Right atrium auricular region (tissue), 2 donors: ENCODE data around the gene AKAP13. TPM values are rescaled to one million over a fixed set of nuclear protein-coding genes. Genes with fewer than 3 reads are reported as not detected.

Source experiments
- DNase-seq: peaks from one replicate; pipeline ENCODE4 v3.0.0-alpha.2; 2019; ENCODE audit warnings: low spot score
- H3K27ac ChIP-seq, 2 donors: fragments of 200-600 bp; sonication (generic); 1 replicate in 1 of 2; 2 replicates in 1 of 2; pipeline ENCODE4 v1.5.1; 2016 to 2019
- H3K27me3 ChIP-seq, 2 donors: fragments of 200-600 bp; sonication (generic); one replicate each; pipeline versions ENCODE4 v1.5.1 to v1.6.0; 2017 to 2019
- H3K36me3 ChIP-seq: fragments of 200-600 bp; sonication (generic); one replicate; pipeline ENCODE4 v1.5.1; 2016
- H3K4me1 ChIP-seq, 2 donors: fragments of 200-600 bp; sonication (generic); one replicate each; pipeline versions ENCODE4 v1.5.1 to v1.6.0; 2017 to 2019
- H3K4me3 ChIP-seq, 2 donors: fragments of 200-600 bp; sonication (generic); 1 replicate in 1 of 2; 2 replicates in 1 of 2; pipeline ENCODE4 v1.5.1; 2017 to 2019; ENCODE audit warnings: mild to moderate bottlenecking in 1 of 2, moderate library complexity in 1 of 2
- H3K9me3 ChIP-seq, 2 donors: fragments of 200-600 bp; sonication (generic); one replicate each; pipeline ENCODE4 v1.5.1; 2019
- total RNA-seq, 2 donors: library from RNA; depleted of rRNA; stranded (reverse); fragments of >200 nt; gene quantifications; one replicate each; pipeline ENCODE4 v1.1.0, GENCODE V29; 2016
- TF ChIP-seq, protein P1 (sequence below), 2 donors: fragments of 200-600 bp; sonication (generic); IDR thresholded peaks; one replicate each; pipeline ENCODE4 v1.5.1; 2019; ENCODE audit warnings: antibody characterized with exemption in 2 of 2

The AKAP13 gene
- total RNA-seq, 2 donors from 2014 or later = 293 to 339 TPM

DNA sequence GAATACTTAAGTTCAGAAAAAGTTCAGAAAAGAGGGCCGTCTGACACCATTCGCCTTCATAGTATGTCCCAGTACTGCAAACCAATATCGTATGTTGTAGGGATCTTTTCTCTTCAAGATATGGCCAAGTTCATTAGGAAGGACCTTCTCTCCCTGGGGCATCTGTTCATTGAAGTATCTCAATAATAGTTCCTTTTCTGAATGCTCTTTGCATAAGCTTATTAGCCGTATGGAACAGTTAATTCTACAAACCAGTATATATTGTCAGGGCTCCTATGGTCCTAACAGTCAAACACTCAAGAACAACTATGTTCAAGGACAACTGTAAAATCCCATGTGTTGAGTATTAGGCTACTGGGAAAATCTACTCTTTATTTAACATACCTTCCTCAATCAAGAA is 211.2 kb downstream of the AKAP13 start:
- H3K4me1 ChIP-seq = peaks cover 0 to 82% of the 10 kb centered on the region in 2 donors
- H3K27ac ChIP-seq = peak overlapping the region in 1 of 2 donors; percentile 28
- TF ChIP-seq, protein P1, sequence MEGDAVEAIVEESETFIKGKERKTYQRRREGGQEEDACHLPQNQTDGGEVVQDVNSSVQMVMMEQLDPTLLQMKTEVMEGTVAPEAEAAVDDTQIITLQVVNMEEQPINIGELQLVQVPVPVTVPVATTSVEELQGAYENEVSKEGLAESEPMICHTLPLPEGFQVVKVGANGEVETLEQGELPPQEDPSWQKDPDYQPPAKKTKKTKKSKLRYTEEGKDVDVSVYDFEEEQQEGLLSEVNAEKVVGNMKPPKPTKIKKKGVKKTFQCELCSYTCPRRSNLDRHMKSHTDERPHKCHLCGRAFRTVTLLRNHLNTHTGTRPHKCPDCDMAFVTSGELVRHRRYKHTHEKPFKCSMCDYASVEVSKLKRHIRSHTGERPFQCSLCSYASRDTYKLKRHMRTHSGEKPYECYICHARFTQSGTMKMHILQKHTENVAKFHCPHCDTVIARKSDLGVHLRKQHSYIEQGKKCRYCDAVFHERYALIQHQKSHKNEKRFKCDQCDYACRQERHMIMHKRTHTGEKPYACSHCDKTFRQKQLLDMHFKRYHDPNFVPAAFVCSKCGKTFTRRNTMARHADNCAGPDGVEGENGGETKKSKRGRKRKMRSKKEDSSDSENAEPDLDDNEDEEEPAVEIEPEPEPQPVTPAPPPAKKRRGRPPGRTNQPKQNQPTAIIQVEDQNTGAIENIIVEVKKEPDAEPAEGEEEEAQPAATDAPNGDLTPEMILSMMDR (IDR thresholded peaks at IDR 0.05) = no peak

DNA sequence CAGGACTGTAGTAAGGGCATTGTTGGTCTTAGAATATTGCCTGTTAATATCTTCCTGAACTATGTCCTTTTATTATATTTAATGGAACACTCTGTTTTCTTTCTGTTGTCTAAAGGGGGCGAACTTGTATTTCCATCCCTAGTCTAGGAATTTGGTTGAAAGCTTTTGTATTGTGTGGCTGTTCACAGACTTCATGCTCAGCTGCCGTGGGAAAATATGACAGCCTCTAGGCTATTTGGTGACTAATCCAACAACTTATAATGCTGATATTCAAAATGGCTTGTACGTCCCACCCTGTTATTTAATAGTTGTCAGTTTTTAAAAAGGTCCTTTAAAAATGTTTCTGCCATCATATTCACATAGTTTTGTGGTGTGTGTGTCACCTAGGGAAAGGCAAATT is 211.7 kb downstream of the AKAP13 start:
- peaks cover 0 to 79% of the 10 kb centered on the region in 2 donors for H3K4me1 ChIP-seq
- peaks cover 6% of the 10 kb centered on the region for H3K36me3 ChIP-seq
- TF ChIP-seq, protein P1 (IDR thresholded peaks at IDR 0.05) = peak in 1 of 2 donors; percentile 45
- no peaks in the 10 kb centered on the region for H3K9me3 ChIP-seq
- no peak overlapping the region for H3K4me3 ChIP-seq
- no peak for DNase-seq
- H3K27ac ChIP-seq = peak overlapping the region; percentile 28 to 44
- H3K27me3 ChIP-seq = no peaks in the 10 kb centered on the region

More for the DNA sequence above, 211.2 kb downstream of the AKAP13 start:
- no peak for DNase-seq
- no peaks in the 10 kb centered on the region for H3K9me3 ChIP-seq
- peaks cover 11% of the 10 kb centered on the region for H3K36me3 ChIP-seq
- H3K4me3 ChIP-seq = no peak overlapping the region
- no peaks in the 10 kb centered on the region for H3K27me3 ChIP-seq

DNA sequence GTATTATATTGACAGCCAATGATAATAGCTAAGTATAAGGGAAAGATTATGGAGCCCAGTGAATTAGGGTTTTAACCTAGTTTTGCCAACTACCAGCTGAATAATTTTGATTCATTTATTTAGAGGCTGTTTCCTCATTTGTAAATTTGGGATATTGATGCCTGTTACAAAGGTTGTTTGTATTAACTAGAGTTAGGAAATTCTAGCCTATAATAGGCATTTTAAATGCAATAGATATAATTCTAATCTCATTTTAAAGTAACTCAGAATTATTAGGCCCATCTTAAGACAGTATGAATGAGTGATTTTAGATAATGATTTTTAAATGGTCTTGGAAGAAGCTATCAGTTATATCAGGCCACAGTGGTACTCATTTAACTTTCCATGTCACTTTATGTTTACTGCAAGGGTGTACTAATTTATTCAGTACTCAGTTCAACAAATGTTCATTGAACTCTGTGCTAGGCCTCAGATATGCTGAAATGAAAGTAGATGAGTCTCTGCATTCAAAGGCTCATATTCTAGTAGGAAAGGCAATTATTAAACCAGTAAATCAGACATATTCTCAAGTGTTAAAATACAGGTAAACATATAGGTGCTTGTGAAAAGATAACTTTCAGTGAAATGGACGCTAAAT is 213.5 kb downstream of the AKAP13 start:
- Histone ChIP-seq H3K27ac (no peak overlapping the region), H3K27me3 (no peaks in the 10 kb centered on the region), H3K4me1 (peaks cover 0 to 72% of the 10 kb centered on the region in 2 donors), H3K4me3 (no peak overlapping the region), H3K36me3 (peaks cover 16% of the 10 kb centered on the region), H3K9me3 (no peaks in the 10 kb centered on the region)
- DNase-seq = no peak
- TF ChIP-seq, protein P1 (IDR thresholded peaks at IDR 0.05) = no peak

DNA sequence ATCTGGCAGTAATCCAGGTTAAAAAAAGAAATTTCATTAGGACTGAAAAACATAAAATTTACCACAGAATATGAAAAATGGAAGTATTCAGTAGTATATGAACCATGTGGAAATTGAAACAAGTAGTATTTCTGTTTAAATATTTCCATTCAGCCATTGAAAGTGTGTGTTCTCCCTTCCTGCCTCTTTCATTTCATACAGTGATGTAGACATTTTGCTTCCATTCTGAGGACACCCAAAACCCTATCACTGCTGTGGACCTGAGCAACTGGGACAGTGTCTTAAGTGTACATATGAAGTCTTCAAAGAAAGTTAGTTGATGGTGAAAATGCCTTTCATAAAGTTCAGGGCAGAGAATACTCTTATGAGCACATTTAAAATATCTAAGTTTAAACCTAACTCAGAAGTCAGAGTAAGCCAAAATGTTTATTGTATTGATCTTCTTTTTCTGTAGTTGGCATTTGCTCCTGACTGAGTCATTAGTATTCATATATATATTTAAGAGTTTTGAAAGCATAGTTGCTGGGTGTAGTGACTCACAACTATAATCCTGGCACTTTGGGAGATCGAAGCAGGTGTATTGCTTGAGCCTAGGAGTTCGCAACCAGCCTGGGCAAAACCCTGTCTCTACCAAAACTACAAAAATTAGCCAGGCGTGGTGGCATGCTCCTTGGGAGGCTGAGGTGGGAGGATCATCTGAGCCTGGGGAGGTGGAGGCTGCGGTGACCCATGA is 215.6 kb downstream of the AKAP13 start:
- H3K36me3 ChIP-seq = peaks cover 16% of the 10 kb centered on the region
- TF ChIP-seq, protein P1 (IDR thresholded peaks at IDR 0.05) = no peak
- H3K27me3 ChIP-seq = no peaks in the 10 kb centered on the region
- no peaks in the 10 kb centered on the region for H3K9me3 ChIP-seq
- H3K4me1 ChIP-seq = peaks cover 0 to 63% of the 10 kb centered on the region in 2 donors
- no peak overlapping the region for H3K4me3 ChIP-seq
- DNase-seq = no peak
- H3K27ac ChIP-seq = no peak overlapping the region

DNA sequence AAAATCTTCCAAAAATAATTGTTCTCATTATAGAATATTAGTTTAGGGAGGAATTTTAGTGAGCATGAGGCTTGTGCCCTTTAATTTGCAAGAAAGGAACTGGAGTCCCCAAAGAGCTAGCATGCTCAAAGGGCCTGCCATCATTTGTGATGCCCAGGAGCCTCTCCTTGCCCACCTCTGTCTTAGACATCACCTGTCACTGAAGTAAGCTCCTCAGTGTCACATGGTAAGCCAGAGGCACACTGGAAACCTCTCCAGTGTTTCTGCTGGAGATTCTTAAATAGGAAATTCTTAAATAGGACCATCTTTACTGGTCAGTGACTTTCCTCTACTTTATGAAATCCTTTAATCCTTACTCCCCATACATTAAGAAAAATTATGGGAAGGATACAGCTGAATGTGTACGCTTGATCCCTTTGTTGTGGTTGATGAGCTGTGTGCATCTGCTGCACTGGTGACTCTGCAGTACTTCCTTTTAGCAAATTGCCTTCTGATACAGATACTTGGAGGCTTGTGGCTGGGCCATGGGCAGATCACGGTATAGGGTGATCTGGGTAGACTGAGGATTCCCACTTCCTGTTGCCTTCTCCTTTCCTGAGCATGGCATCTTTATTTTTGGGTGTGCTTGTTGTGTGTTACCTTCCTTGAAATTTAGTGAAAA is 216.9 kb downstream of the AKAP13 start:
- Histone ChIP-seq H3K4me3 (no peak overlapping the region), H3K9me3 (no peaks in the 10 kb centered on the region), H3K4me1 (peaks cover 0 to 55% of the 10 kb centered on the region in 2 donors), H3K27me3 (no peaks in the 10 kb centered on the region), H3K27ac (peak overlapping the region; percentile 14 to 18), H3K36me3 (peaks cover 20% of the 10 kb centered on the region)
- TF ChIP-seq, protein P1 (IDR thresholded peaks at IDR 0.05) = no peak
- DNase-seq = no peak
